ELR (cell line): Measurements from ENCODE around the gene ACAP2.
"Not testable (repeated sequence)": the region's sequence is repeated elsewhere in the genome, so short reads cannot be mapped to it uniquely, and the experiment has no call there.

Source experiments
- DNase-seq: peaks from one replicate; pipeline ENCODE4 v3.0.0-alpha.2; 2015; ENCODE audit warnings: low read depth

The ACAP2 gene

DNA sequence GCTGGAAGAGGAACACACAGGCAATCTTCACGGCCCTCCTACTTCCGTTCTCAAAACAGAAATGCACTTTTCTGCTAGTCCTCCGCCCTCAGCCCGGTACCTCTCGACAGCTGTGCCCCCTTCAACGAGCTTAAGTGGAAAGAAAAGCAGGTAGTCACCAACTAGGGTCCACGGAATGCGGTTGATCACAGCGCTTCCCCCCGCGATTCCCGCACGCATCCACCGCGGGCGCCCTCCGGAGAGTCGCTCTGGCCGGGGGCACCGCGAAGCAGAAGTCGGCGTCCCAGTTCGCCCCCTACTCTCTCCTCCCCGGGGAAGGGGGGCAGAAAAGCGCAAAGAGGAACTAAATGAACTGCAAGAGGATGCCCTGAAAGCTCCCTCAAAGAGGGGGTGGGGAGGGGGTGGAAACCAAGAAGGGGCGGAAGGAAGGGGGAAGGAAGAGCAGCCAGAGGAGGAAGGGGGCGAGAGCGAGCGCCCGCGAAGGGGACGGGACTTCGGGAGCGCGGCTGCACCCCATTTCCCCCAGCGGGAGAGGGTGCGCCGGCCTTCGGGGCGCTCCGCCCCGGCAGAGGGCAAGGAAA lies 738 bp downstream of the ACAP2 start:
- DNase-seq: peak; percentile 69

DNA sequence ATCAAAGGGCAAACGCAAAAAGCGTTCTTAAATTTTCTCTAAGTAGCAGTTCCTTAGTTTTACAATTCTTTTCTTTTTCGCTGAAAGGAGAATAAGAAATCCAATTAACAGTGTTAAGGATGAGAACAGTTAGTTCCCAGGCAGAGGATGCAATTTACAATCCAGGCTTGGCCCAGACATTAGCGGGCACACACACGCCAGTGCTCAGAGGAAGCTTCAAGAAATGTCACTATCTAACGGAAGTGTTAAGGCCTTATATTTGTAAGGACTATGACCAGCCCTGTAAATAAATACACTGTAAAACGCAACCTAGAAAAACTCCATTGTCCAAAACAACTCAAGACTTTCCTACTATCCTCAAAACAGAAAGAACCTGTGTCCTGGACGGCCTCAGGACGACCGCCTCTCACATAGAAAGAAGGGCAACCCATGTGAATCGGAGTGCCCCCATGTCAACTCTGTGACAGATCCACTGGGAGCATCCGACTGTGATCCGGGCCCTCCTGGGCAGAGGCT lies 1.3 kb downstream of the ACAP2 start:
- DNase-seq: no peak

- peak; percentile 20 for DNase-seq
These were observed 1.8 kb downstream of the ACAP2 start for GRCh38 chr3:195441051-195441450.

DNA sequence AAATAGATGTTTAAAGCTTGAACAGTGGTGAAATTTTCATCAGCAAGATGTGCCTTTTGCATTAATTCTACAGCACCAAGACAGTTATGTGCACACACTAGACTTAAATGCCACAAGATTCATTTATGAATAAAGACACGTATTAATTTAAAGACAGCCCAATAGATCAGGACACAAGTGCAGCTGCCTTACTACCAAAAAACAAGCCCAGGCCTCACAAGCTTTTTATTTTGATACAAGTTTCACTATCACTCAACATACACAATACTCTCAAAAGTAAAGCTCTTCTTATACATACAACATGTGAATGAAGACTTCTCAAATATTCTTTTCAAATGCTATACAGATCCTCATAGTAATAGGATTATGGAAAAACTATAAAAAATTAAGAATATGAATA lies 2.4 kb downstream of the ACAP2 start:
- no peak for DNase-seq

DNA sequence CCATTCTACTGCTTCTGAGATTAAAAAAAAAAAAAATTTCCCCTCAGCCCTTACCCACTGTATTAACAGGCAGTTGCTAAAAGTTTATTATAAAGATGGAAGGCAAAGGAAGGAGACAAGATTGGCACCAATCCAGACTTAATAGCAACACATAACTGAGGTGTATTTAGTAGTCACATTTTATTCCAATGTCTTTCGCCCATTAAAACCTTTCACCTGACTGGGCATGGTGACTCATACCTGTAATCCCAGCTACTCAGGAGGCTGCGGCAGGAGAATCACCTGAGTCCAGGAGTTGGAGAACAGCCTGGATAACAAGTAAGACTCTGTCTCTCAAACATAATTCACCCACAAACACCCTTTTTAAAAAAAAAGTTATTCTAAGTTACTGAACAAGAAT lies 4.4 kb downstream of the ACAP2 start:
- no peak for DNase-seq

DNA sequence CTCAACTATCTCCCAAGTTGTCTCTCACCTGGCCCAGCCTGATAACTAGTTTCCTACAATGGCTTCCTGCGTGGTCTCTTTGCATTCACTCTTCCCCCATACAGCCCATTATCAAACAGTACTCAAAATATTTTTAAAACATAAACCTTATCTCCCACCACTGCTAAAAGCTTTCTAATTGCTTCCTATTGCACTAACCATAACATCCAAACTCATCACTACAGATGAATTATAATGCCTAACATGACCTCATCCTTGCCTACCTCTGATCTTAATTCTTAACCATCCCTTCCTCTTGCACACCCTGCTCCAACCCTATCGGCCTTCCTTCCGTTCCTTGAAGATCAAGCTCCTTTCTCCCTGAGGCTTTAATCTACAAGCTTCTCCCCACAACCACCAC lies 17.0 kb downstream of the ACAP2 start:
- DNase-seq: no peak

DNA sequence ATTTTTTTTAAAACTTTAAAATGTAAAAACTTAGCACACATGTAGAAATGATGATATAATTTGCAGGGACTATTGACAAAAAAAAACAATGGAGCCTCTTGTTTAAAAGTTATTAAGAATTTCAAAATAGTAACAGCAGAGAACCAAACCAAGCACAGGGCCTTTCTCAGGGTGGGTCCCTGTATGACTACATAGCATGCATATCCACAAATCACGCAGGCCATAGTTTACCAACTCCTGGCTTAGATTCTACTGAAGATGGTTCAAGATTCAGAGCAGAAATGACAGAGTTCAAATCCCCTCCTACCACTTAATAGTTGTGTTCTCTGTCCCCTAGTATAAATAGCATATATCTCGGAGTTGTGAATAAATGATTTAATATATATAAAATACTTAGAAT lies 19.0 kb downstream of the ACAP2 start:
- no peak for DNase-seq

GRCh38 chr3:195421400-195421799 lies 21.4 kb downstream of the ACAP2 start:
- DNase-seq: no peak

DNA sequence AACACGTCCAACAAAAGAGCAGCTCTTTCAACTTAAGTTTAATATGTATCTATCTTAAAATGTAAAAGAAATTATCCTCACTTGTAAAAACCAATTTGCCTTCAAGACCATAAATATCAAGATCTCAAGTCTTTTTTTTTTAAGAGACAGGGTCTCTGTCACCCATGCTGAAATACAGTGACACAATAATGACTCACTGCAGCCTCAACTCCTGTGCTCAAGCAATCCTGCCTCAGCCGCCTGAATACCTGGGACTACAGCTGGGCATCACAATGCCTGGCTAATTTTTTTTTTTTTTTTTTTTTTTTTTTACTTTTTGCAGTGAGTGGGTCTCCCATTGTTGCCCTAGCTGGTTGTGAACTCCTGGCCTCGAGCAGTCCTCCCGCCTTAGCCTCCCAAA lies 26.0 kb downstream of the ACAP2 start:
- DNase-seq: peak; percentile 28

GRCh38 chr3:195411836-195412235 lies 31.0 kb downstream of the ACAP2 start:
- DNase-seq: no peak

GRCh38 chr3:195410546-195410945 lies 32.3 kb downstream of the ACAP2 start:
- DNase-seq: no peak

DNA sequence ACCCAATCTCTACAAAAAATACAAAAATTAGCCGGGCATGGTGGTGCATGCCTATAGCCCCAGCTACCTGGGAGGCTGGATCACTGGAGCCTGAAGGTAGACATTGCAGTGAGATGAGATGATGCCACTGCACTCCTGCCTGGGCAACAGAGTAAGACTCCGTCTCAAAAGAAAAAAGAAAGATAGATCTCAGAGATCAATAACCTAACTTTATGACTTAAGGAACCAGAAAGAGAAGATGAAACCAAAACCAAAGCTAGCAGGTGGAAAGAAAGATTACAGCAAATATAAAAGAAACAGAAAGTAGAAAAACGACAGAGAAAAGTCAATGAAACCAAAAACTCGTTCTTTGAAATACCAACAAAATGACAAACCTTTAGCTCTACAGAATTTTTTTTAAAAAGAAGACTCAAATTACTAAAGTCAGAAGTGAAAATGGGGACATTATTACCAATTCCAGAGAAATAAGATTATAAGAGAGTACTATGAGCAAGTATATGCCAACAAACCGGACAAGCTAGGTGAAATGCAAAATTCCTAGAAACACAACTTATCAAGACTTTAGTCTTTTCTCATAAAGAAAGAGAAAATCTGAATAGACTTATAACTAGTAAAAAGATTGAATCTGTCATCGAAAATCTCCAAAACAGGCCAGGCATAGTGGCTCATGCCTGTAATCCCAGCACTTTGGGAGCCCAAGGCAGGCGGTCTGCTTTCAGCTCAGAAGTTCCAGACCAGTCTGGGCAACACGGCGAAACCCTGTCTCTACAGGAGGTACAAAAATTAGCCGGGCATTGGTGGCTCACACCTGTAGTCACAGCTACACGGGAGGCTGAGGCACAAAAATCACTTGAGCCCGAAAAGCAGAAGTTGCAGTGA lies 35.0 kb downstream of the ACAP2 start:
- DNase-seq: no peak

DNA sequence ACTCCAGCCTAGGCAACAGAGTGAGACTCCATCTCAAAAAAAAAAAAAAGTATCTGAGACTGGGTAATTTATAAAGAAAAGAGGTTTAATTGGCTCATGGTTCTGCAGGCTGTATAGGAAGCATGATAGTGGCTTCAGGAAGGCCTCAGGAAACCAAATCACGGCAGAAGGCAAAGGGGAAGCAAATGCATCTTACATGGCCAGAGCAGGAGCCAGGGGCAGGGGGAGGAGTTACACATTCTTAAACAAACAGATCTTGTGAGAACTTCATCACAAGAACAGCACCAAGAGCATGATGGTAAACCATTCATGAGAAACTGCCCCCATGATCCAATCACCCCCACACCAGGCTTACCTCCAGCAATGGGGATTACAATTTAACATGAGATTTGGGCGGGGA lies 37.2 kb downstream of the ACAP2 start:
- no peak for DNase-seq

DNA sequence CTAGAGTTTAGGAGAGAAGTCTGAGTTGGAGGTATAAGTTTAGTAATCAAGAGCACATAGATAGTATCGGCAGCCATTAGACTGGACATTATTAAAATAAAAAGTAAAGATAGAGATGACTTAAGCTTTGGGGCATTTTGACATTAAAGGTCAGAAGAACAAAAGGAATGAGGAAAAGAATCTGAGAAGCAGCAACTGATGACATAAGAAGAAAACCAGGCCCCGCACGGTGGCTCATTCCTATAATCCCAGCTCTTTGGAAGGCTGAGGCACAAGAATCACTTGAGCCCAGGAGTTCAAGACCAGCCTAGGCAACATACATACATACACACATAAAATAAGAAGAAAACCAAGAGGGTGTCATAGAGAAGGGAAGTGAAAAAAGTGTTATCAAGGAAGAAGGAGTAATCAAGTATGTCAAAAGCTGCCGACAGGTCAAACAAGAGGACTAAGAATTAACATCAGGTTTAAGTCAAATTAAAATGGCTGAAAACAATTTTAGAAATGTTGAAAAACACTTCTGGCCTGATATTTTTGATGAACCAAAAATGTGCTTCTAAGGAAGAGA lies 38.9 kb downstream of the ACAP2 start:
- DNase-seq: no peak

GRCh38 chr3:195403244-195403643 lies 39.6 kb downstream of the ACAP2 start:
- no peak for DNase-seq

GRCh38 chr3:195401943-195402342 lies 40.9 kb downstream of the ACAP2 start:
- DNase-seq: no peak

GRCh38 chr3:195398460-195398859 lies 44.4 kb downstream of the ACAP2 start:
- DNase-seq: not testable (repeated sequence)

DNA sequence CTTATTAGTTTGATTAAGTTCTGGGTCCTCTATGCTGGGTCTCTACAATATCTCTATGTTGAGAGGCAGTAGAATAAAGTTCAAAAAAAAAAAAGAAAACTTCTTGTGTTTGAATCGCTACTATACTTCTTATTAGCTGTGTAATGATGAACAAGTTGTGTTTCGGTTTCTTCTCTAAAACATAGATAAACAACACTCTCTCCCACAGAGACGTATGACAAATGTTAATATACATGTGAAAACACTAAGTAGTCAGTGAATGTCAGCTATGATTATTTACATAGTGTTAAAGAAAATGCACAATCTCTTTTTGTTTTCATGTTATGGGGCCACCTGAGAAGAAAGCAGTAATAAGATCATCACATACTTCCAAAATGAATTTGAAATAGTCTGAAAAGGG lies 45.3 kb downstream of the ACAP2 start:
- DNase-seq: no peak

GRCh38 chr3:195395208-195395816 lies 47.5 kb downstream of the ACAP2 start:
- no peak for DNase-seq

GRCh38 chr3:195394700-195395099 lies 48.1 kb downstream of the ACAP2 start:
- no peak for DNase-seq

DNA sequence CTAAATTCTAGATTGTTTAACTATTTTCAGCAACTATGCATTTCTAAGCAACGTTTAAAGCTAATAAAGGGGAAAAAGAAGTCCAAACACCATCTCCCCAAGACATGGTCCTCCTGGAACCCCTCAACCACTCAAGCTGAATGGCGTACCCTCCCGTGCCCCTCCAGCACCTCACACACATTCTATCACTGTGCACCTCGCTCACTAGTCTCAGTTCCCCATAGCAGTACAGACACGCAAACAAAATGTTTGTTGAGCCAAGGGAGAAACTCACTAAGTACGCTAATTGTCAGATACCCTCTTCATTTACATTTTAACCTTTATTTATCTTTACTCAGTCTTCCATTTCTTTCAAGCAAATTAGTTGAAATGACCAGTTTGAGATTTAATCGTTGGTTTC lies 48.8 kb downstream of the ACAP2 start:
- DNase-seq: no peak

GRCh38 chr3:195388380-195388779 lies 54.4 kb downstream of the ACAP2 start:
- DNase-seq: no peak

DNA sequence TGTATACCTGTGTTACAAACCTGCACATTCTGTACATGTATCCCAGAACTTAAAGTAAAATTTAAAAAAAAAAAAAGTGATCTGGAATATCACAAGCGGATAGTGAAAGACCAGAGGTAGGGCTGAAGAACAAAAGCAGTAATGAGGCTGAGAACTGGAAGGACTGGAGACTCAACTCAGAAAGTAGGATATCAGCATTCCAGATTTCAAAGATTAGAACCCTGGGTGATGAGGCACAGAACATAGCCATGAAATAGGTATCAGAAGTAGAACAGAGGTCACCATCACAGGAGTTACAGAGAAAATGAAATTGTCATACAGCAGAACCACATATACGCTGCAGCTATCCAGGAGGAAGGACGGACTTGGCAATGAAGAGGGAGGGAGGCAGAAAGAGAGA lies 56.1 kb downstream of the ACAP2 start:
- no peak for DNase-seq
